ENCODE data around the gene ZC2HC1B.

- TF ChIP-seq MAX (IDR thresholded peaks at IDR 0.05) (no peak), POLR2AphosphoS5 (IDR thresholded peaks at IDR 0.05; ENCODE audit: low read depth, low read length) (no peak), POLR2A (IDR thresholded peaks at IDR 0.05; ENCODE audit: borderline replicate concordance, extremely low read depth, insufficient read depth, insufficient read length) (no peak), TCF7L2 (IDR thresholded peaks at IDR 0.05; ENCODE audit: borderline replicate concordance, extremely low read depth, insufficient read depth, insufficient read length) (no peak), EZH2 (IDR thresholded peaks at IDR 0.05) (no peak), SIN3A (IDR thresholded peaks at IDR 0.05; ENCODE audit: low read depth) (no peak), CTCF (IDR thresholded peaks at IDR 0.05 in 2 of 3, conservative IDR thresholded peaks at IDR 0.05 in 1 of 3; ENCODE audit: borderline replicate concordance in 1 of 3, insufficient read depth in 1 of 3, low read depth in 2 of 3, low read length in 2 of 3) (no peak), SP1 (IDR thresholded peaks at IDR 0.05; ENCODE audit: low read depth) (no peak), ATF3 (IDR thresholded peaks at IDR 0.05) (no peak), CEBPB (IDR thresholded peaks at IDR 0.05; ENCODE audit: low read depth) (no peak), JUND (IDR thresholded peaks at IDR 0.05) (no peak), ZBTB33 (IDR thresholded peaks at IDR 0.05; ENCODE audit: extremely low read depth, insufficient replicate concordance, low read length) (no peak)
Measured at GRCh38 chr6:143955971-143956370, 91.7 kb downstream of the ZC2HC1B start.
